Keratinocyte (primary cell): ENCODE data around the gene POLD2. TPM values are rescaled to one million over a fixed set of nuclear protein-coding genes. Genes with fewer than 3 reads are reported as not detected.

ENCODE experiments used
- DNase-seq: peaks from one replicate; pipeline ENCODE4 v3.0.0-alpha.2; 2011; ENCODE audit warnings: low read depth, missing footprints, low spot score
- FAIRE-seq: peaks from 2 replicates; lab custom pipeline; 2011; peaks lifted over from hg19 to GRCh38; lab: Jason Lieb, UNC
- H2AFZ ChIP-seq: 2 replicates; pipeline ENCODE4 v1.6.0; 2012; ENCODE audit warnings: low read length, control low read depth, inconsistent platforms; ENCODE audit not compliant: control insufficient read depth
- H3K27ac ChIP-seq: 2 replicates; pipeline ENCODE4 v1.5.1; 2011; ENCODE audit warnings: low read length; ENCODE audit not compliant: control insufficient read depth, insufficient read depth
- H3K27me3 ChIP-seq: 3 replicates; pipeline ENCODE4 v1.6.0; 2011; ENCODE audit warnings: low read length; ENCODE audit not compliant: control insufficient read depth, insufficient read depth; ENCODE audit errors: extremely low read depth
- H3K36me3 ChIP-seq, 2 experiments: 2 replicates in 1 of 2; 3 replicates in 1 of 2; pipeline ENCODE4 v1.5.1; 2011; ENCODE audit warnings: low read length in 2 of 2, mild to moderate bottlenecking in 1 of 2; ENCODE audit not compliant: control insufficient read depth in 2 of 2, insufficient read depth in 2 of 2; ENCODE audit errors: extremely low read depth in 1 of 2
- H3K4me1 ChIP-seq: 3 replicates; pipeline ENCODE4 v1.5.1; 2011; ENCODE audit warnings: low read length; ENCODE audit not compliant: control insufficient read depth, insufficient read depth; ENCODE audit errors: extremely low read depth
- H3K4me2 ChIP-seq: 3 replicates; pipeline ENCODE4 v1.6.0; 2011; ENCODE audit warnings: low read depth, low read length; ENCODE audit not compliant: control insufficient read depth, insufficient read depth; ENCODE audit errors: extremely low read depth
- H3K4me3 ChIP-seq, 3 experiments: fragments of 200-600 bp in 1 of 3; sonication (generic) in 1 of 3; 2 replicates in 2 of 3; 3 replicates in 1 of 3; pipeline ENCODE4 v1.5.1; 2011 to 2016; ENCODE audit warnings: low read length in 3 of 3, mild to moderate bottlenecking in 3 of 3, control low read depth in 2 of 3, inconsistent platforms in 1 of 3, low read depth in 1 of 3, mixed read lengths in 1 of 3, mixed run types in 1 of 3, moderate library complexity in 1 of 3; ENCODE audit not compliant: control insufficient read depth in 2 of 3, insufficient read depth in 2 of 3; ENCODE audit errors: extremely low read depth in 1 of 3
- H3K79me2 ChIP-seq: 2 replicates; pipeline ENCODE4 v1.6.0; 2012; ENCODE audit warnings: low read length; ENCODE audit not compliant: control insufficient read depth, insufficient read depth
- H3K9ac ChIP-seq: 3 replicates; pipeline ENCODE4 v1.6.0; 2011; ENCODE audit warnings: low read length; ENCODE audit not compliant: control insufficient read depth, insufficient read depth; ENCODE audit errors: extremely low read depth
- H3K9me1 ChIP-seq: 3 replicates; pipeline ENCODE4 v1.6.0; 2011; ENCODE audit warnings: low read length; ENCODE audit not compliant: control insufficient read depth, insufficient read depth; ENCODE audit errors: extremely low read depth
- H3K9me3 ChIP-seq: 2 replicates; pipeline ENCODE4 v1.5.1; 2012; ENCODE audit warnings: low read depth, low read length; ENCODE audit not compliant: control insufficient read depth
- H4K20me1 ChIP-seq: 3 replicates; pipeline ENCODE4 v1.6.0; 2011; ENCODE audit warnings: low read length; ENCODE audit not compliant: control insufficient read depth, insufficient read depth; ENCODE audit errors: extremely low read depth
- EZH2 ChIP-seq: IDR thresholded peaks from one replicate; pipeline ENCODE4 v1.6.1; 2012; ENCODE audit warnings: inconsistent platforms, mild to moderate bottlenecking, low read length, moderate library complexity
- dilution Hi-C: fragments of 300-500 bp; cut with MboI; formaldehyde crosslinking; loops from one replicate; pipeline ENCODE4 v1.7.0; 2020; ENCODE audit warnings: low sequenced_read_pairs; ENCODE audit not compliant: extremely low pct_ligation_motif_present
- polyA plus RNA-seq, 5 experiments: library from polyadenylated mRNA; depleted of rRNA in 3 of 5; stranded (reverse) in 3 of 5; stranded (forward) in 1 of 5; unstranded in 1 of 5; fragments of >200 nt; gene quantifications; 1 replicate in 1 of 5; 2 replicates in 3 of 5; 3 replicates in 1 of 5; pipeline versions ENCODE4 v1.2.1 to v1.2.3, GENCODE V29; 2011 to 2012; ENCODE audit warnings: missing spikeins in 2 of 5, low read depth in 1 of 5, low replicate concordance in 1 of 5
- TF ChIP-seq, protein P1 (sequence below), 3 experiments: IDR thresholded peaks in 1 of 3; conservative IDR thresholded peaks in 1 of 3; optimal IDR thresholded peaks in 1 of 3; 2 replicates in 2 of 3; 3 replicates in 1 of 3; pipeline versions ENCODE3 to v1.5.1; 2011; ENCODE audit warnings: low read length in 3 of 3, mild to moderate bottlenecking in 3 of 3, moderate library complexity in 2 of 3, control low read depth in 1 of 3, inconsistent platforms in 1 of 3; ENCODE audit not compliant: insufficient read depth in 2 of 3; ENCODE audit errors: extremely low read depth in 1 of 3

Gene POLD2
- polyA plus RNA-seq, 1 donor (not counting 4 experiments of a cell fraction or from before 2014, with no cell fraction given) = 158 TPM

- H2AFZ ChIP-seq = no peak overlapping the region
- no peaks in the 10 kb centered on the region for H3K4me1 ChIP-seq
- H4K20me1 ChIP-seq = no peaks in the 10 kb centered on the region
- H3K9ac ChIP-seq = no peak overlapping the region
- TF ChIP-seq, protein P1, sequence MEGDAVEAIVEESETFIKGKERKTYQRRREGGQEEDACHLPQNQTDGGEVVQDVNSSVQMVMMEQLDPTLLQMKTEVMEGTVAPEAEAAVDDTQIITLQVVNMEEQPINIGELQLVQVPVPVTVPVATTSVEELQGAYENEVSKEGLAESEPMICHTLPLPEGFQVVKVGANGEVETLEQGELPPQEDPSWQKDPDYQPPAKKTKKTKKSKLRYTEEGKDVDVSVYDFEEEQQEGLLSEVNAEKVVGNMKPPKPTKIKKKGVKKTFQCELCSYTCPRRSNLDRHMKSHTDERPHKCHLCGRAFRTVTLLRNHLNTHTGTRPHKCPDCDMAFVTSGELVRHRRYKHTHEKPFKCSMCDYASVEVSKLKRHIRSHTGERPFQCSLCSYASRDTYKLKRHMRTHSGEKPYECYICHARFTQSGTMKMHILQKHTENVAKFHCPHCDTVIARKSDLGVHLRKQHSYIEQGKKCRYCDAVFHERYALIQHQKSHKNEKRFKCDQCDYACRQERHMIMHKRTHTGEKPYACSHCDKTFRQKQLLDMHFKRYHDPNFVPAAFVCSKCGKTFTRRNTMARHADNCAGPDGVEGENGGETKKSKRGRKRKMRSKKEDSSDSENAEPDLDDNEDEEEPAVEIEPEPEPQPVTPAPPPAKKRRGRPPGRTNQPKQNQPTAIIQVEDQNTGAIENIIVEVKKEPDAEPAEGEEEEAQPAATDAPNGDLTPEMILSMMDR (optimal IDR thresholded peaks at IDR 0.05 in 1 of 3, IDR thresholded peaks at IDR 0.05 in 1 of 3, conservative IDR thresholded peaks at IDR 0.05 in 1 of 3; ENCODE audit: extremely low read depth in 1 of 3, insufficient read depth in 2 of 3, low read length in 3 of 3) = no peak
- no peak for TF ChIP-seq EZH2
- H3K4me3 ChIP-seq = no peak overlapping the region
- DNase-seq (no peak), FAIRE-seq (no peak)
- no peaks in the 10 kb centered on the region for H3K79me2 ChIP-seq
- H3K9me3 ChIP-seq = no peaks in the 10 kb centered on the region
- no peak overlapping the region for H3K4me2 ChIP-seq
- no peaks in the 10 kb centered on the region for H3K9me1 ChIP-seq
- dilution Hi-C loops = no loop called here
- H3K36me3 ChIP-seq = no peaks in the 10 kb centered on the region
- no peaks in the 10 kb centered on the region for H3K27me3 ChIP-seq
- no peak overlapping the region for H3K27ac ChIP-seq
These were observed 27.6 kb downstream of the POLD2 start for GRCh38 chr7:44095781-44096180.

GRCh38 chr7:44094883-44095592 is 28.3 kb downstream of the POLD2 start:
- H3K4me1 ChIP-seq = no peaks in the 10 kb centered on the region
- DNase-seq = no peak
- no peak overlapping the region for H3K9ac ChIP-seq
- no peaks in the 10 kb centered on the region for H3K9me3 ChIP-seq
- no peak overlapping the region for H3K27ac ChIP-seq
- H3K4me3 ChIP-seq = no peak overlapping the region
- no peaks in the 10 kb centered on the region for H3K36me3 ChIP-seq
- H3K79me2 ChIP-seq = no peaks in the 10 kb centered on the region
- no peak overlapping the region for H2AFZ ChIP-seq
- FAIRE-seq = no peak
- no peaks in the 10 kb centered on the region for H4K20me1 ChIP-seq
- TF ChIP-seq EZH2 = no peak
- TF ChIP-seq, protein P1 (optimal IDR thresholded peaks at IDR 0.05 in 1 of 3, IDR thresholded peaks at IDR 0.05 in 1 of 3, conservative IDR thresholded peaks at IDR 0.05 in 1 of 3; ENCODE audit: extremely low read depth in 1 of 3, insufficient read depth in 2 of 3, low read length in 3 of 3) = no peak
- dilution Hi-C loops = no loop called here
- H3K4me2 ChIP-seq = no peak overlapping the region
- H3K27me3 ChIP-seq = no peaks in the 10 kb centered on the region
- no peaks in the 10 kb centered on the region for H3K9me1 ChIP-seq
